ENCODE results near the gene CARMIL1.

The CARMIL1 gene

DNA sequence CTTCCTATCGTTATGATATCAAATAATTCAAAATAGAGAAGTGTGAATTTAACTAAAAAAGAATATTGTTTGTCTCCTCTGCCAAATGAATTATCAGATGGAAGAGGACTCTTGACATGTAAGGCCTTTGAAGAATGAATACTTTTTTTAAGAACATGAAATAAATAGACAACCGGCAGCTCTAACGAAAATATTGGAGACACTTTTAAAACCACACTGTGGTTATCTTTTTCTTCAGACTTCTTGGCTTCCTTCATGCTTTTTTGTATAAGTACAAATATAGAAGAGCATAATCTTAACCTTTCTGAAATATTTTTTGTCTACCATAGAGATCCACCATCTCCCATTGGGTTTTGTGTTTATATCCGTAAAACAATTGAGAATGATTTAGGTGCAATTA, 257.6 kb downstream of the CARMIL1 start:
- no peak for DNase-seq

DNA sequence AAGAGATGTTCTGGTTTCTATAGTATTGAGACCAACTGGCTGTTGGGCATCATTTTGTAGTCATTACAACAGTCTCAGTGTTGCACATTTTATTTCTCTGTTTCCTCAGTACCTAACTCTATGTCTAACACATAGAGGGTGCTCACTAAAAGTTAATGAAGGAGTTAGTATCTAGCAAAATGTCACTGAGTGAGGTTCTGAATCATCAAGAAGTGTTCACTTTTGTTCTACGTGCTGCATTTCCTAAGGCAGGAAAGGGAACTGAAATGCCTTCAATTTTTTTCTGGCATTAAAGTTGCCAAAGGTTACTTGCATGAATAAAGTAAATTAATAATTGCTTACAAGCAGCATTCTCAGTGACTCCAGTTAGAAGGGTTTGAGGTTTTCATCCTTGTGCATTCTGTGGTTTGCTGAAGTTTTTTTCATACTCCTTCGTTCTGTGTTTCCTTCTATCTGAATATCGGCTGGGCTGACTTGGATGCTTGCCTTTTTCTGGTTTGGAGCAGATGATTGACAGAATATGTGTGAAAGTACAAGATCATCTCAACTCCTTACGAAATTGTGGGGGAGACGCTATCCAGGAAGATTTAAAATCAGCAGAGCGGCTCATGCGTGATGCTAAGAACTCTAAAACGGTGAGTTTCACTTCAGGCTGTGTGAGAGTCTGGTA, 258.3 kb downstream of the CARMIL1 start:
- no peak for DNase-seq

DNA sequence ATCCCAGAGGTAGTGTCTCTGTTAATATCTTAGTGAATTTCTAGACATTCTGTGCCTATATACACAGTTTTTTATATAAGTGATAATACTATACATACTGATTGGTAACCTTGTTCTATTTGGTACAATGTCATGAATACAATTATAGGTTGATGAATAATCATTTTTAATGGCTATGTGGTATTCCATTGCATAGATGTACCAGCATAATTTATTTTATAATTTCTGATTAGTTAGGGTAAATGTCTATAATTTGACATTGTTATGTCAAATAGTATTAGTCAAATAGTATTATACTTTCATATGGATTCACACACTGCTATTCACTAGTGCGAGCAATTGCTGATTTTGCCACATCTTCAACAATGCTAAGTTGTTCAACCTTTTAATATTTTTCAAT, 262.1 kb downstream of the CARMIL1 start:
- DNase-seq = no peak

DNA sequence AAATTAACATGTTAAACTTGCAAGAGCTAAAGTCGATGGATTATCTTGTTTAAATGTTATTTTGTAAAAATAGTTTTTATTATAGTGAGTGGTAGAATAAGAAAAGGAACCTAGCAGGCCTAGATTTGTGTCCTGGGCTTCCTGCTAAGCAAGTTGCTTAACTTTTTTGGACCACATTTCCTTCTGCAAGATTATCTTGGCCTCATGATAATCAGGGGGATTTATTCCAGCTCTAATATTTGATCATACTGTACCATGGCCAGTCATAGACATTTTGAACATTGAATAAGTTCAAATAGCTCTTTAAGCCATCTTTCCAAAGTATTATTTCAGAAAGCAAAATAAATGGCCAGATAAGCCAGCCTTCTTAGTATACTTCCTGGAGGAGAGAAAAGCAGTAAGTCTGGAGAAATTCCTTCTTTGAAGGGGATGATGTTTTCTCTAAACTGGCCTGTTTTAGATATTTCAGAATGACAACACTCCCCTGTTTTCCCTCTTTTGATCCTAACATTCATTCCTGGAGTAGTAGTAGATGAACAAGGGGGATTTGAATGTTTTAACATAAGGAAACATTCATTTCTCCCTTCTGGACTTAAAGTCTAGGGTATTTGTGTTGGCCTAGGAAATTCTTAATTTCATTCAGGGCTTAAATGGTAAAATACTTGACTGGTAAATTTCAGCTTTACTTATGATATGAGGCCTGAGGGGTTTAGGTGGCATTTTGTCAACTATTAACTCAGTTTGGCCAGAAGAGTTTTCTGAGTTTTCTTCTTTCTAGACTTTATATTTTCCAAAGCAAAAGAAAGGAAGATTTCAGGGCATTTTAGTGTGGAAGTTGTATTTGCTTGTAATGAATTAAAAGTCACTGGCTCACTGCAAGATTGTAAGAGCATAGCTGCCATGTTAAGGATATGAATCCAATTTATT, 264.1 kb downstream of the CARMIL1 start:
- no peak for DNase-seq

DNA sequence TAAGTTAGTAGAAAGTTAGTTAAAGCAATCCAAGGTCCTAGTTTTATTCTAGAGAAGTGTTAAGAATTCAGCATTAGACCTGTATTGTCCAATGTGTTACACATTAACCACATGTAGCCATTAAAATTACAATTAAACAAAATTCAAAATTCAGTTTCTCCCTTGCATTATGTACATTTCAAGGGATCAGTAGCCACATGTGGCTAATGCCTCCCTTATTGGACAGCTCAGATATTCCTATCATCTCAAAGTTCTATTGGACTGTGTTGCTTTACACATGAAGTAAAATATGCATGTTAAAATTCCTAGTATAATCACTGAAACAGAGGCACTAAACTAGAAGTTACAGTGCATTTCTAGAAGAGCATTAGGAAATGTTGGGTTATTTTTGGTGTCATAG, 265.7 kb downstream of the CARMIL1 start:
- DNase-seq = no peak

DNA sequence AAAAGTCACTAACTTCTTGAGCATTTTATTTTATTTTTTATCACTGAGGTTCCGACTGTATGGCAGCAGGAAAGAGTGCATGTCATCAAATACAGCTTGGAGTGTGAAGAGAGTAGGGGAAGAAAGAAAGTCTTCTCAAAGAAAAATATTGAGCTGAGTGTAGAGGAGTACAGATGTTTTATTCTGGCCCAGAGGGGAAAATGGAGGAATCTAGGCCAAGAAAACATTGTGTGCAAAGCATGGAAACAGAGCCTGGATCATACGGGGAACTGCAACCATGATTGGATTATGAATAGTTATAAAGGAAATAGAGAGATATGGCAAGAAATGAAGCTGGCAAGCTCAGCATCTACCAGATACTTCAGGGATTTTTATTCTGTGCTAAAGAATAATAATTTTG, 268.6 kb downstream of the CARMIL1 start:
- no peak for DNase-seq

DNA sequence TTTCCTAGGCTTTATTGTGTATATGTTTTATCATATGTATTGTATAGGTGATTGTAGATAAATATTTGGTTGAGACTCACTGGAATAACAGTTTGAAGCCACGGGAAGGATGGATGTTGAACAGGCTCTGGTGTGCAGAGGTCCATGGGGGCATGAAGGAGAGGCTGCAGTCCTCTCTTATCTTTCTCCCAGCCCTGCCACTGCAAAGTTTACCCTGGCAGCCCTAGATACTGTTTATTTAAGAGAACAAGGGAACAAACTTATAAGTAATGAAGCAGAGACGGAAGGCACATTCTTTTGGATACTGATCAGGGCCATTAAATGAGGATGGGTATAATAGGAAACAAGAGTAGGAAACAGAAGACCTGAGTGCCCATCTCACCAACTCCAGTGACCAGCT, 269.3 kb downstream of the CARMIL1 start:
- DNase-seq = no peak

DNA sequence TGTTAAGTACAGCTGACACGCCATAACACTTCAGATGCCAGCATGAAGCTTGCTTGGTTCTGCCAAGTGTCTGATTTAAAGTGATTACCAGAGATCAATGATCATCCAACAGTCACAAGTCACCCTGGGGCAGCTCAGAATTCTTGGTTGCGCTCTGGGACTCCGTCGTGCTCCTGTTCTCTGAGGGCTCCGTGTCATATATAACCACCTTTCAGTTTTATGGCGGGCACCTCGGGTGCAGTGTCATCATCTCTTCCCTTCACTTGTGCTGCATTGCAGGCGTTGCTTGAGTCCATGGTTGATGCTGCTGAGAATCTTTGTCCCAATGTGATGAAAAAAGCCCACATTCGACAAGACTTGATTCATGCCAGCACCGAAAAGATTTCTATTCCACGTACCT, 271.5 kb downstream of the CARMIL1 start:
- no peak for DNase-seq

DNA sequence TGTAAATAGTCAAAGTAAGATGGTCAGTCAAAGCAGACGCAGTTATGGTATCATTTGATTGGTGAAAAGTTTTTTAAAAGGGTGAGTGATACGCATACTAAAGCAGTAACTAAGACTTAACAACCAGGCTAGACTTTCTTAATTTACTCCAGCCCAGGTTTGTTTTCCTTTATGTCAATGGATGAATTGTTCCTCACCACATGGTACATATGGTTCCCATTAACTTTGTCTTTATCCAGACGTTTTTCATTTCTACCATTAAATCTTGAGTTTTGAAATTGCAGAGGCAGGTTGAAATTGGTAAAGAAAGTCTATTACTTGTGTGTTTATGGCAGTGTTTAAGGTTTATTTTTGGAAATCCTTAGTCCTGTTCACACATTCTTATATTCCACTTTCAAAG, 274.3 kb downstream of the CARMIL1 start:
- no peak for DNase-seq

DNA sequence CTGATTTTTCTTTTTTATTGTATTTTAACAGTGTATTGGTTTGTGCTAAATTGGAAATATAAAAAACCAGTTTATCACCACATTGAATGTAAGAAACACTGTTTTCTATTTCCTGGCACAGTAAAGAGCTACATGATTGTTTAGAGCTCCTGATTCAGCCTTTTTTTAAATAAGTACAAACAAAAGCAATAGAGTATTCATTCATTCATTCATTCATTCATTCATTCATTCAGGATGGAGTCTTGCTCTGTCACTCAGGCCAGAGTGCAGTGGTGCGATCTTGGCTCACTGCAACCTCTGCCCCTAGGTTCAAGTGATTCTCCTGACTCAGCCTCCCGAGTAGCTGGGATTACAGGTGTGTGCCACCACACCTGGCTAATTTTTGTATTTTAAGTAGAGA, 276.0 kb downstream of the CARMIL1 start:
- no peak for DNase-seq

DNA sequence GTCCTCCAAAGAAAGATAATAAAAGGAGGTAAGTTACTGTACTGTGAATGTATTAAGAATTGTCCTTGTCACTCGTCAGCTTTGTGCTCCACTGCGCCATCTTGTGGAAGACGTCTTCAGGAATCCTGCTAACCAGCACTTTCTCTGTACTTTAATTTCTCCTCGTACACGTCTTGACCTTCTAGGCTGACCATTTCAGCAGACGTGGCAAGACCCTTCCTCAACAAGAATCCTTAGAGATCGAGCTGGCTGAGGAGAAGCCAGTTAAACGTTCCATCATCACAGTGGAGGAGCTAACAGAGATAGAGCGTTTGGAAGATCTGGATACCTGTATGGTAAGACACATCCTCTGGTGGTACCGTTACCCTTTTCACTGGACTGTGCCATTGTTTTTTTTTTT, 277.3 kb downstream of the CARMIL1 start:
- DNase-seq = peak; percentile 70

DNA sequence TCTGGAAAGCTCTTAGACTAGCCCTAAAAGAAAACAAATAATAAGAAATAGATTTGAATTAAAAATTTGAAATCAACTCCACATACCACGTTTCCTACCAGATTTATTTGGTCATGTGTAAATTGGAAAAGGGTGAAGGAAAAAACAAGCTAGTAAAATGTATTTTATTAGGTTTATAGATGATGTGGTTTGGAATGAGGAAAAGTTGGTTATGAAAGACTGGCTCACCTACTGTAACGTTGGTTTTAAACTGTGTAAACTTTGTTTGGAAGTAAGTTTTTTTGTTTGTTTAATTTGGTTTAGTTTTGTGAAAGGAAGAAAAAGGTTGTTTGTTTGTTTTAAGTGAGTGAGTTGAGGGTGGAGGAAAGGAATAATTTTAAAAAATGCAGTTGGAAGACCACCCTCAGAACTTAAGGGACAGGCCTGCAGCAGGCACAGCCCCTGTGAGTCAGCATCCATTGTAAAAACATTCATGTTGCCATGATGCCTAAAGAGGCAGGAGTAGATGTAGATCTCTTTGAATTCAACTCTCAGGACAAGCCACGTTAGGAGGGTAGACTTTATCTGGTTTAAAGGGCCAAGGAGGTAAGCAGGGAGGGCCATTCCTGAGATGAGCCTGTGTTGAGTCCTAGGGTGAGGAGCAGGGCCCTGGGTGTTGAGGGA, 279.1 kb downstream of the CARMIL1 start:
- DNase-seq = no peak

DNA sequence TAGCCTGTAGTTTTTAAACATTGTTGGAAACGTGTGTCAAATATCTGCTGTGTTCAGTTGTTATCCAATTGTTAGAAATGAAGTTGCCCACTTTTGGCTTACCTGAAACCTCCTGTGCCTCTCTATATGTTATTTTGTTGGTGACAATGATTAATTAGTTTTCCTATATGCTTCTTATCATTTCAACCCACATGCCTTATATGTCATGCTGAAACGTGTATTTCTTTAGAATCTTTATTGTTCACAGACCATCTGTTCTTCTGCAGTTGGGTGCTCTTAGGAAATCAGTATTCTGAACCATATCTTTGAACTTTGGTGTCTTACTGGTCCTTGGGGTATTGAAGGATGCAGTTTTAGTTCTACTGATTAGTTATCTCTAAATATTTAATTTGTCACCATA, 281.7 kb downstream of the CARMIL1 start:
- DNase-seq = no peak

DNA sequence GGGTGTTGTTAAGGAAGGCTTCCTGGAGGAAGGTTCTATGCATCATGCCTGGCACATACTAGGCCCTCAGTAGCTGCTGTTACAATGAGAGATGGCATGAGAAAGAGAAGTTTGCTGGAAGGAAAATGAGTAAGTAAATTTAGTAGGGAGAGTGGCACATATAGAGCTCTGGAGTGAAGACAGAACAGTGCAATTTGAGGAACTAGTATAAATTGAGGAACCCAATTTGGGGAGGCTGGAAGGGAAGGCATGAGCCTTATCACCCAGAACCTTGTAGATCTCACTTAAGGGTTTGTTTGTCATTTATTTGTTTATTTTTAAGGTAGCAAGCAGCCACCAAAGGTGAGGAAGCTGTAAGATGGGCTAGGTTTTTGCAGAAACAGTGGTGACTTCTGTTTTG, 285.8 kb downstream of the CARMIL1 start:
- DNase-seq = no peak

DNA sequence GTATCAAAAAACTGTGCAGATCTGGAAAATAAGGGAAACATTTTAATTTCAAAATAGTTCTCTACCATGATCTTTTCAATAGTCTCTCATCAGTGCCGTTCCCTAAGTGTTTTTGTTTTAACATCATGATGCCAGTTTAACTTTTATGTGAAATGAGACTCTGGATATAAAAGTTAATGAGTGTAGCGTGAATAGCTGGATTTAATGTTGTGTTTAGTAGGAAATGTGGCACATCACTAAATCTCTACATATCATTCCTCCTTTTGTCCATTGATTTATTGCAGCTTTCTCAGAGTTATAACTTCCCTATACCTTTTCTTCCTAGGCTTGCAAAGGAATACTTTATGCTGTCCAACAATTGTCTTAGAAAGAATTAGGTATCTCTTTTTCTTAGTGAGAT, 291.4 kb downstream of the CARMIL1 start:
- no peak for DNase-seq

DNA sequence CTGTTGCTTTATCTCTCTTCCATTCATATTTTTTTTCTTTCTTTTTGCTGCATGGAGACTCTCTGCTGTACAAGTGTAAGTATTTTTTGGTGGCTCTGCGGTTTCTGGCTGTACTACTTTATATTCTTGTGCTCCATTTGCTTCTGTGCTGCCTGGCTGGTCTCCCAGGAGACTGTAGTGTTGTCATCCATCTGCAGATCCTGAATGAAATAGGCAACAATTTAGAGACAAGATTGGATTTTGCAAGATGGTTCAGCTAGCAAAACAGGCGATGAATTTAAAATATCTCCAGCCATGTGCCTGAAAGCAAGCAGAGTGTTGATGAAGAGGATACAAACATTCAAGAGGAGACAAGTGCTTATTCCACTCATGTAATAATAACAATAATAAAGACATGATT, 297.7 kb downstream of the CARMIL1 start:
- no peak for DNase-seq

DNA sequence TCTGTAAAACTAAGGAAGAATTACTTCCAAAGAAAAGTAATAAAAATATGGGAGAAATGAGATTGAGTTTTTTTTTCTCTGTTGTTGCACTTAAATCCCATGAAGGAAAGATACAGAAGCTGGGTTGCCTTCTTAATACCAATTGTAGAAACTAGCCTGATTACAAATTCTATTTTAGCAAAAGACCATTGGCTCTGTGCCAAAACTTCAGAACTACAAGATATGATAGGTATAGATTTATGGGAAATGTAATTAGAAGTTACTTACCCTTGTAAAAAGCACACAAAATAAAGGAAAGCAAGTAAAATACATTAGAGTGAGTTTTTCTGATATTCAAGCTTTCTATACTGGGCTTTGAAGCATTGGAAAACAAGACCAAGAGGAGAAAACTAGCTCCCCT, 299.4 kb downstream of the CARMIL1 start:
- DNase-seq = no peak

DNA sequence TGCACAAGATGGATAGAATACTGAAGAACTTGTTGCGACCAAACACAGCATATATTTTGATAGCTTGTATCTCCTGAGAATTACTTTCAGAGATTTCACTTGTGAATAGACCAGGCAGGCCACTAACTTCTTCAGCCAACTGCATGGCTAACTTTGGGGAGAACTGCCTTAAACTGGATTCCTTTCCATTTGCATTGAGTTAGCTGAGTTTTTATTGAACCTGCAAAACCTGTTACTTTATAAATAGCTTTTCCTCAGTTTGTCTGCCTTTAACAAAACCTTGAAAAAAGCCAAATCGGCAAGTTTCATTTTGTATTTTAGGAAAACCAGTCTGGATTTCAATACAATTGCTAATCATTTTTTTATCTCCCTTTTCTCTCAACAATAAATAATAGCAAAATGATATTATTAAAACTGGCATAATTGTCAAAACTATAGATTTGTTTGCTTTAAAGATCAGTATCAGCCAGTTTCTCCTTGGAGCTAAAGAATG, 300.3 kb downstream of the CARMIL1 start:
- no peak for DNase-seq

DNA sequence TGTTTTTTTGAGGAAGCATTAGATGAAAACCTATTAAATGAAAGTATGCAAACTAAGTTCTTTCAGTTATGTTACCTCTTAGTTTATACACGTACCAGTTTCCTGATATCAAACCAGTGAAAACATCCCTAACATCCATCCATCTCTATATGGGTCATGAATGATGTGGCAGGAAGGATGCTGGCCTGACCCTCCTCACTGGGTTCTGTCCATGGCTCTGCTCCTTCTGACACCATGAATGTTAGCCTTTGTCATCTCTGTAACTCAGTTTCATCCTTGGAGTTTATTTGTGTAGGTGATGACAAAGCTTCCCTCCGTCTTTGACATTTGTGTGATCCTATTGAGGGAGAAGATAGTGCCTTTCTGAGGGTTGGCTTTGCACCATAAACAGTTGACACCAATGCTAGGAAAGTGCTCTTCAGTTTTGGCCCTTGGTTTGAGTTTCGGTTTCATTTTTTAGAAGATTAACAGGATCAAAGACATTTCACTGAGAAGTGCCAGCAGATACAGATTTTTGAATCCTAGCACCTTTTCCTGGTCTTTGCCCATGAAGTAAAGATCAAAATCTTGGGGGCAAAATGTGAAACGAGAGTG, 300.8 kb downstream of the CARMIL1 start:
- no peak for DNase-seq

DNA sequence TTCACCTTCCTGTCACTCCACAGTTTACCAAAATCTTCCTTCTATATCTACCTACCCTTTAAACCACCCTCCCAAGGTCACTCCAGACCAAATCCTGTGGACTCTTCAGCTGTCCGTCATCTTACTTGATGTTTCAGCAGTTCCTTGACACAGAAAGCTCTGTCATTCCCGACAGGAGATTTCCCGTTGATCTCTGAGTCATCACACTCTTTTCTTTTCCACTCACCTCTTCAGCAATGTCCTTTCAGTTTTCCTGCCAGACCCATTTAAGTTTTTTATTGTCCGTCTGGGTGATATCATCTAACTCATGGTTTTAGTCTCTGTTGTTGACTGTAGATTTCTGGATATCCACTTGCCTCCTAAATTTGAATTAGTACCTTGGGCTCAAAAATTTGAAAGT, 302.9 kb downstream of the CARMIL1 start:
- no peak for DNase-seq

DNA sequence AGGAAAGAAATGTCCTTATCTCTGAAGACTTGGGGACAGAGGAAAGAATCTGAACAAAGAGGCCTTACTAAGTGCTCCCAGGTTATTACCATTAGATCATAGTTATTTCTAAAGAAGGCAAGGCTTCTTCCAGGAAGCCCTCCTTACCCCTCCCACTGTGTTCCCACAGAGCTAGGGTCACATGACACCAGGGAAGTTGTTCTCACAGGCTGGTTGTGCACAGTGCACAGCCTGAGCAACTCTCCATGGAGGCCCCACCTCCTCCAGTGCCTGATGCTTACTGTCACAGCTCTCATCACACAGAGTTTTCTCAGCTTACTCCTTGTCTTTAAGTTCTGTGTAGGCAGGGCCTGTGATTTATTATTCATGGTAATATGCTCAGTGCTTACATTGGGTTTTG, 303.9 kb downstream of the CARMIL1 start:
- no peak for DNase-seq

DNA sequence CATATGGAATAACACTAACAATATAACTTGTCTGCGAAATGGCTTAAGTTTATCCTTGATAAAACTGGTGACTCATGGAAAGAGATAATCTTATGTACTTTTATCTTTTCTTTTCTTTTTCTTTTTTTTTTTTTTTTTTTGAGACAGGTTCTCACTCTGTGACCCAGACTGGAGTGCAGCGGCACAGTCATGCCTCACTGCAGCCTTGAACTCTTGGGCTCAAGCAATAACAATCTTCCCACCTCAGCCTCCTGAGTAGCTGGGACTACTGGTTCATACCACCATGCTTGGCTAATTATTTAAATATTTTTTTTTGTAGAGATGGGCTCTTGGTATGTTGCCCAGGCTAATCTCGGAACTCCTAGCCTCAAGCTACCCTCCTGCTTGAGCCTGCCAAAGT, 304.7 kb downstream of the CARMIL1 start:
- DNase-seq = no peak

DNA sequence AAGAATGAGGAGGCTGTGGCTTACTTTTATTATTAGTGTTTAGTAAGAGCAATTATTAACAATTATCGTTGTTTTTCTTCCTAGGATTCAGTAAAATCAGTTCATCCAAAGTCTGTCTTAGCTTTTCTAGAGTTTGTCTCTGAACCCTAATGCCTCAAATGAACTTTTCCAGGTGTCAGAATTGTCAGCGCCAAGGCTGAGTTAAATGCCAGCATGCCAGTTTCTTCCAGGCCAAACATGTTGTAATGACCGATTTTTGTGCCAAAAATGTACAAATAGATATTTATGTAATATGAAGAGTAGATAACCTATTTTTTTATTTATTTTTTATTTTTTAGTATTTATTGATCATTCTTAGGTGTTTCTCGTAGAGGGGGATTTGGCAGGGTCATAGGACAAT, 306.1 kb downstream of the CARMIL1 start:
- no peak for DNase-seq

Data from activated T-cell treated with anti-CD3 and anti-CD28 coated beads, Interleukin-2, amount 50 U/mL, for 1 hour (primary cell).